Loucy (cell line): Measurements from ENCODE around the gene RAB24.
A peak's percentile ranks its signal among the peaks of the same experiment; 100 is the strongest.

Source experiments
- H2AFZ ChIP-seq: fragments of 200-600 bp; sonication (generic); 2 replicates; pipeline ENCODE4 v1.6.0; 2016; ENCODE audit warnings: antibody characterized with exemption, mild to moderate bottlenecking, low read length, moderate library complexity
- H3F3A ChIP-seq: fragments of 200-600 bp; 2 replicates; pipeline ENCODE4 v1.6.0; 2016; ENCODE audit warnings: antibody characterized with exemption, low read depth, mild to moderate bottlenecking
- H3K27me3 ChIP-seq: fragments of 200-600 bp; sonication (generic); 2 replicates; pipeline ENCODE4 v1.6.1; 2014; ENCODE audit warnings: low read length, mild to moderate bottlenecking; ENCODE audit not compliant: insufficient read depth, poor library complexity, severe bottlenecking
- H3K36me3 ChIP-seq: fragments of 200-600 bp; sonication (generic); 2 replicates; pipeline ENCODE4 v1.6.1; 2016; ENCODE audit warnings: low read length; ENCODE audit not compliant: insufficient read depth
- H3K4me1 ChIP-seq: fragments of 200-600 bp; sonication (generic); 2 replicates; pipeline ENCODE4 v1.5.1; 2014; ENCODE audit warnings: low read length, mild to moderate bottlenecking; ENCODE audit not compliant: insufficient read depth, poor library complexity, severe bottlenecking
- H3K4me2 ChIP-seq: fragments of 200-600 bp; sonication (generic); 2 replicates; pipeline ENCODE4 v1.6.0; 2014; ENCODE audit warnings: antibody characterized with exemption, low read length, low read depth, mild to moderate bottlenecking; ENCODE audit not compliant: poor library complexity, severe bottlenecking
- H3K4me3 ChIP-seq: fragments of 200-600 bp; sonication (generic); 2 replicates; pipeline ENCODE4 v1.5.1; 2014; ENCODE audit warnings: low read length, mild to moderate bottlenecking, mixed read lengths; ENCODE audit not compliant: poor library complexity, severe bottlenecking
- H3K79me2 ChIP-seq: fragments of 200-600 bp; sonication (generic); 2 replicates; pipeline ENCODE4 v1.6.1; 2014; ENCODE audit warnings: low read length; ENCODE audit not compliant: insufficient read depth
- H3K9ac ChIP-seq: fragments of 200-600 bp; sonication (generic); 2 replicates; pipeline ENCODE4 v1.6.0; 2014; ENCODE audit warnings: mild to moderate bottlenecking, low read depth, low read length, moderate library complexity; ENCODE audit not compliant: poor library complexity, severe bottlenecking
- H3K9me2 ChIP-seq: fragments of 200-600 bp; sonication (generic); replicated peaks from 2 replicates; pipeline ENCODE4 v1.6.1; 2016; ENCODE audit warnings: low read depth, low read length, mixed read lengths
- H3K9me3 ChIP-seq: fragments of 200-600 bp; sonication (generic); 2 replicates; pipeline ENCODE4 v1.6.1; 2014; ENCODE audit warnings: mild to moderate bottlenecking, antibody characterized with exemption, low read length, low read depth; ENCODE audit not compliant: insufficient read depth
- H4K20me1 ChIP-seq: fragments of 200-600 bp; sonication (generic); 2 replicates; pipeline ENCODE4 v1.6.0; 2014; ENCODE audit warnings: antibody characterized with exemption, low read length, mild to moderate bottlenecking; ENCODE audit not compliant: insufficient read depth, poor library complexity, severe bottlenecking
- CTCF ChIP-seq: fragments of 200-600 bp; sonication (generic); conservative IDR thresholded peaks from 2 replicates; pipeline ENCODE4 v1.5.1; 2014; ENCODE audit warnings: mild to moderate bottlenecking, antibody characterized with exemption, low read length
- EZH2phosphoT487 ChIP-seq: fragments of 200-600 bp; IDR thresholded peaks from 2 replicates; pipeline ENCODE4 v1.6.1; 2018; ENCODE audit warnings: antibody characterized with exemption, mild to moderate bottlenecking, moderate library complexity, borderline replicate concordance

Gene RAB24

GRCh38 chr5:177315411-177315810, 11.9 kb upstream of the RAB24 start:
- Histone ChIP-seq H3K36me3 (no peaks in the 10 kb centered on the region), H3K9me3 (no peaks in the 10 kb centered on the region), H4K20me1 (peaks cover 3% of the 10 kb centered on the region), H3K9ac (no peak overlapping the region), H3K79me2 (peaks cover 18% of the 10 kb centered on the region), H3K4me1 (peaks cover 6% of the 10 kb centered on the region), H3K4me3 (no peak overlapping the region), H2AFZ (no peak overlapping the region), H3K4me2 (no peak overlapping the region), H3K27me3 (no peaks in the 10 kb centered on the region), H3K9me2 (no peaks in the 10 kb centered on the region), H3F3A (no peaks in the 10 kb centered on the region)
- no peak for TF ChIP-seq CTCF
- no peak for TF ChIP-seq EZH2phosphoT487

- TF ChIP-seq CTCF (no peak), EZH2phosphoT487 (no peak)
- Histone ChIP-seq H2AFZ (no peak overlapping the region), H4K20me1 (peaks cover 9% of the 10 kb centered on the region), H3K9me2 (no peaks in the 10 kb centered on the region), H3K4me1 (peaks cover 12% of the 10 kb centered on the region), H3K9me3 (no peaks in the 10 kb centered on the region), H3K27me3 (no peaks in the 10 kb centered on the region), H3K4me3 (no peak overlapping the region), H3K4me2 (no peak overlapping the region), H3K36me3 (no peaks in the 10 kb centered on the region), H3K9ac (no peak overlapping the region), H3F3A (no peaks in the 10 kb centered on the region), H3K79me2 (peaks cover 26% of the 10 kb centered on the region)
These were observed 11.1 kb upstream of the RAB24 start for GRCh38 chr5:177314376-177315342.

- peaks cover 17% of the 10 kb centered on the region for H3K4me1 ChIP-seq
- H2AFZ ChIP-seq: no peak overlapping the region
- no peaks in the 10 kb centered on the region for H3K9me2 ChIP-seq
- H3K4me2 ChIP-seq: peak overlapping the region; percentile 90
- H3K4me3 ChIP-seq: peak overlapping the region; percentile 83
- no peaks in the 10 kb centered on the region for H3K36me3 ChIP-seq
- no peaks in the 10 kb centered on the region for H3K27me3 ChIP-seq
- H3K9me3 ChIP-seq: no peaks in the 10 kb centered on the region
- TF ChIP-seq CTCF (no peak), EZH2phosphoT487 (no peak)
- H3F3A ChIP-seq: no peaks in the 10 kb centered on the region
- peaks cover 18% of the 10 kb centered on the region for H4K20me1 ChIP-seq
- H3K9ac ChIP-seq: peak overlapping the region; percentile 89
- peaks cover 35% of the 10 kb centered on the region for H3K79me2 ChIP-seq
These were observed 10.2 kb upstream of the RAB24 start for GRCh38 chr5:177313561-177314259.
